ENCODE data around the gene ECHS1. TPM values are rescaled to one million over a fixed set of nuclear protein-coding genes. Genes with fewer than 3 reads are reported as not detected.

ECHS1 gene
- total RNA-seq, 2 experiments from 2014 or later = 47.0 to 48.5 TPM

DNA sequence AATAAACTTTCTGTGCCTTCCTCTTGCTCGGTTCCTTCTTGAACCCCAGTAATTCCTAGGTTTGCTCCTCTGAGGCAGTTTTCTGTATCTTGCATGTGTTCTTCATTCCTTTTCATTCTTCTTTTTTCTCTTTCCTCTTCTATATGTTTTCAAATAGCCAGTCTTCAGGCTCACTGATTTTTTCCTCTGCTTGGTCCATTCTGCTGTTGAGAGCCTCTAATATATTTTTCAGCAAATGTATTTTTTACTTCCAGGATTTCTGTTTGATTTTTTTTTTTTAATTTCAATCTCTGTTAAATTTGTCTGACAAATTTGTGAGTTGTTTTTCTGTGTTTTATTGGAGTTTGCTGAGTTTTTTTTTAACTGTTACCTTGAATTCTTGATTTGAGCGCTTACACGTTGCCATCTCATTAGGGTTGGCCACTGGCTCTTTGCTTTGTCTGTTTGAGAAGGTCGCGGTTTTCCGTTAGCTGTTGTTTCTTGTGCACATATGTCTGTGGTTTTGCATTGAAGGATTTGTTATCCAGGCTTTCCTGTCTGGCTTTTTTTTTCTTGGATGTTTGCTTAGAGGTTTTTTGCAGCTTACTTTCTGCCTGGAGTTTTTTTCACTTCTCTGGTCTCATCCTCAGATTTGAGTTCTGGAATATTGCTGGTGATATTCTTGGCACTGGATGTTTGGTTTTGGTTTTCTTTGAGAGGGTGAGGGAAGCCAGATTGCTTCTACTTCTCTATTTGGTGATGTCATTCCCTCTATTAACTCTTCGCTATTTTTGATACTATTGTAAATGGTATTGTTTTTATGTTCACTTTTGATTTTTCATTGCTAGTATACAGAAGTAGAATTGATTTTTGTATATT, 38.6 kb upstream of the ECHS1 start:
- H3K4me3 Mint-ChIP-seq = no peak overlapping the region
- H3K27ac Mint-ChIP-seq = no peak overlapping the region
- peaks cover 85% of the 10 kb centered on the region for H3K36me3 Mint-ChIP-seq (ENCODE audit: low read depth)
- peaks cover 42% of the 10 kb centered on the region for H3K9me3 Mint-ChIP-seq (ENCODE audit: insufficient read depth)
- peaks cover 4% of the 10 kb centered on the region for H3K4me1 Mint-ChIP-seq (ENCODE audit: low read depth)
- no peak for ATAC-seq
- ChIA-PET CTCF (interaction anchor here (1.0 to 2.3 kb wide), 2 partner anchors 27 to 82 kb away, joined by 3 to 13 read pairs; no protein-coding TSS in a partner anchor), POLR2A (no interaction called here)
- no peak for DNase-seq
- H3K27me3 Mint-ChIP-seq (ENCODE audit: low read depth) = no peaks in the 10 kb centered on the region

DNA sequence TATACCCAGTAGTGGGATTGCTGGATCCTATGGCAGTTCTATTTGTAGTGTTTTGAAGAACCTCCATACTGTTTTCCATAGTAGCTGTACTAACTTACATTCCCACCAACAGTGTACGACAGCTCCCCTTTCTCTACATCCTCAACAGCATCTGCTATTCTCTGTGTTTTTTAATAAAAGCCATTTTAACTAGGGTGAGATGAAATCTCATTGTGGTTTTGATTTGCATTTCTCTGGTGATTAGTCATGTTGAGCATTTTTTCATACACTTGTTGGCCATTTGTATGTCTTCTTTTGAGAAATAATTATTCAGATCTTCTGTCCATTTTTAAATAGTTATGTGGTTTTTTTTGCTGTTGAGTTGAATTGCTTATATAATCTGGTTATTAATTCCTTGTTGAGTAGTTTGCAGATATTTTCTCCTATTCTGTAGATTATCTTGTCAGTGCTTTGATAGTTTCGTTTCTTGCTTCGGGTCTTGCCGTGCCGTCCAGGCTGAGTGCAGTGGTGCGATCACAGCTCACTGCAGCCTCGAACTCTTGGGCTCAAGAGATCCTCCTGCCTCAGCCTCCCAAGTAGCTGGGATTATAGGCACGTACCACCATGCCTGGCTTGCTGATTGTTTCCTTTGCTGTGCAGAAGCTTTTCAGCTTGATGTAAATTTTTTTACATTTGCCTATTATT, 32.8 kb upstream of the ECHS1 start:
- POLR2A ChIA-PET = no interaction called here
- CTCF ChIA-PET = no interaction called here
- DNase-seq = no peak
- Mint-ChIP-seq H3K36me3 (ENCODE audit: low read depth) (peaks cover 78% of the 10 kb centered on the region), H3K27ac (no peak overlapping the region), H3K4me3 (no peak overlapping the region), H3K27me3 (ENCODE audit: low read depth) (no peaks in the 10 kb centered on the region), H3K9me3 (ENCODE audit: insufficient read depth) (peaks cover 12% of the 10 kb centered on the region), H3K4me1 (ENCODE audit: low read depth) (peaks cover 23% of the 10 kb centered on the region)
- no peak for ATAC-seq

DNA sequence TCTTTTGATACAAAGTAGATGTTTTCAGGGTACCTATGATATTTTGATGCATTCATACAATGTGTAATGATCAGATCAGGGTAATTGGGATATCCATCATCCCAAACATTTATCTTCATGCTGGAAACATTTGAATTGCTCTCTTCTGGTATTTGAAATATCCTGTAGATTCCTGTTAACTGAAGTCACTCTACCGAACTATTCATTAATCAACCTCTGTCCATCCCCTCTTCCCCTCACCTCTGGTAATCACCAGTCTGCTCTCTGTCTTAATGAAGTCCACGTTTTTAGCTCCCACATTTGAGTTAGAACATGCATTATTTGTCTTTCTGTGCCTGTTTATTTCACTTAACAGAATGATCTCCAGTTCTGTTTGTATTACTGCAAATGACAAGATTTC, 32.1 kb upstream of the ECHS1 start:
- CTCF ChIA-PET = no interaction called here
- peaks cover 28% of the 10 kb centered on the region for H3K4me1 Mint-ChIP-seq (ENCODE audit: low read depth)
- peaks cover 75% of the 10 kb centered on the region for H3K36me3 Mint-ChIP-seq (ENCODE audit: low read depth)
- no peak for DNase-seq
- H3K9me3 Mint-ChIP-seq (ENCODE audit: insufficient read depth) = peaks cover 5% of the 10 kb centered on the region
- ATAC-seq = no peak
- POLR2A ChIA-PET = no interaction called here
- no peak overlapping the region for H3K4me3 Mint-ChIP-seq
- no peak overlapping the region for H3K27ac Mint-ChIP-seq
- H3K27me3 Mint-ChIP-seq (ENCODE audit: low read depth) = no peaks in the 10 kb centered on the region

DNA sequence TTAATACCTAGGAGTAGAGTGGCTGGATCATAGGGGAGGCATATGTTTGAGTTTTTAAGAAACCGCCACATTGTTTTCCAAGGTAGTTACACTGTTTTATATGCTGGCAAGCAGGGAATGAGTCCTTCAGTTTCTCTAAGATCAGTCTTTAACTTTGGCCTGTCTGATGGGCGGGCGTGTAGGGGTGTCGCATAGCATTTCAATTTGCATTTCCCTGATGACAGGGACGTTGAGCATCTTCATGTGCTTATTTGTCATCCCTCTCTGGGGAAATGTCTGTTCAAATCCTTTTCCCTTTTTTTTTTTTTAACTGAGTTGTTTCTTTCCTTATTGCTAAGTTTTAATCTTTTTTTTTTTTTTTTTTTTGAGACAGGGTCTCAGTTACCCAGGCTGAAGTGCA, 30.6 kb upstream of the ECHS1 start:
- Mint-ChIP-seq H3K9me3 (ENCODE audit: insufficient read depth) (no peaks in the 10 kb centered on the region), H3K36me3 (ENCODE audit: low read depth) (peaks cover 68% of the 10 kb centered on the region), H3K4me1 (ENCODE audit: low read depth) (peaks cover 34% of the 10 kb centered on the region), H3K4me3 (no peak overlapping the region), H3K27me3 (ENCODE audit: low read depth) (no peaks in the 10 kb centered on the region), H3K27ac (no peak overlapping the region)
- POLR2A ChIA-PET = no interaction called here
- CTCF ChIA-PET = no interaction called here
- ATAC-seq (no peak), DNase-seq (no peak)

DNA sequence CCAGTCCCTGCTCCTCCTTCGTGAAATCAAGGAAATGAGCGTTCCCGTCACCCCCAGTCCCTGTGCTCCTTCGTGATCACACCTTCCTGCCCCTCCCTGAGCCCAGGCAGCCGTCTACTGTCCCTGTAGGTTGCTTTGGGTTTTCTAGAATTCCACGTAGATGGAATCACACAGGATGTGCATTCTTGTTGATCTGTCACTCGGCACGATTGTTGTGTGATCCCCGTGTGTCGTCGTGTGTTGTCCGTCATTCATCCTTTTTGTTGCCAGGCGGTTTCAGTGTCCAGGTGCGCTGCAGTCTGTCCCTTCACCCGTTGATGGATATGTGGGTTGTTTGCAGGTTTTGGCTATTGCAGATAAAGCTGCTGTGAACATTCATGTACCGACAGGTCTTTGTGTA, 30.2 kb upstream of the ECHS1 start:
- no peak for DNase-seq
- POLR2A ChIA-PET = no interaction called here
- CTCF ChIA-PET = no interaction called here
- peaks cover 68% of the 10 kb centered on the region for H3K36me3 Mint-ChIP-seq (ENCODE audit: low read depth)
- no peak overlapping the region for H3K27ac Mint-ChIP-seq
- ATAC-seq = no peak
- H3K9me3 Mint-ChIP-seq (ENCODE audit: insufficient read depth) = no peaks in the 10 kb centered on the region
- H3K4me3 Mint-ChIP-seq = no peak overlapping the region
- H3K27me3 Mint-ChIP-seq (ENCODE audit: low read depth) = no peaks in the 10 kb centered on the region
- H3K4me1 Mint-ChIP-seq (ENCODE audit: low read depth) = peaks cover 34% of the 10 kb centered on the region

DNA sequence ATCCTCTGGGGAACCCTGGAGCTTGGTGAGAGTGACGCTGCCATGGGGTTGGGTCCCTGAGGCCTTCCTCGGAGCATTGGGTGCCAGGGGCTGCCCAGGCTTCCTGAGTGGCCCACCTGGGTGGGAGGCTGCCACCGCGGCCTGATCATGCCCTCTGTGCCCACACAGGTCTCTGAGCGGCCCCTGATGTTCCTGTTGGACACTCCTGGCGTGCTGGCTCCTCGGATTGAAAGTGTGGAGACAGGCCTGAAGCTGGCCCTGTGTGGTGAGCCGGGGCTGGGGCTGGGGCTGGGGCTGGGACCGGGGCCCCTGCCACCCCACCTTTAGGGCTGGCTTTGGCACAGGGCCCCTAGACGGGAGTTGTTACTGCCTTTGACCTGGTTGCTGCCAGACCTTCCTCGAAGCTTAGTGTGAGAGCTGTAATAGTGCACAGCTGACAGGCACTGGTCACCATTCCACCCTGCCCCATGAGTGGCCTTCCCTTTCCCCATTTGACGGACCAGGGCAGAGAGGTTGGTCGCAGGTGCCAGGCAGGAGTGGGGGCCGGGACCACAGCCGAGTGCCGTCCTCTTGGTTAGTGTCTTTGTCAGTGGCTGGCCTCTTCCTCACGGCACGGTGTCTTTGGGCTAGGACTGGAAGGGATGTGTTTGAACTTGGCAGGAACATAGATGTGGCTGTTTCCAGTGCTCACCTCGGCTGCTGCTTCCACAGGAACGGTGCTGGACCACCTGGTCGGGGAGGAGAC, 29.0 kb upstream of the ECHS1 start:
- Mint-ChIP-seq H3K36me3 (ENCODE audit: low read depth) (peaks cover 69% of the 10 kb centered on the region), H3K4me3 (no peak overlapping the region), H3K27ac (peak overlapping the region; percentile 58), H3K27me3 (ENCODE audit: low read depth) (no peaks in the 10 kb centered on the region), H3K4me1 (ENCODE audit: low read depth) (peaks cover 35% of the 10 kb centered on the region), H3K9me3 (ENCODE audit: insufficient read depth) (no peaks in the 10 kb centered on the region)
- ATAC-seq (no peak), DNase-seq (no peak)
- ChIA-PET CTCF (interaction anchor here (1.5 kb wide), 1 partner anchor 12 kb away, joined by 8 read pairs; no protein-coding TSS in a partner anchor), POLR2A (no interaction called here)

DNA sequence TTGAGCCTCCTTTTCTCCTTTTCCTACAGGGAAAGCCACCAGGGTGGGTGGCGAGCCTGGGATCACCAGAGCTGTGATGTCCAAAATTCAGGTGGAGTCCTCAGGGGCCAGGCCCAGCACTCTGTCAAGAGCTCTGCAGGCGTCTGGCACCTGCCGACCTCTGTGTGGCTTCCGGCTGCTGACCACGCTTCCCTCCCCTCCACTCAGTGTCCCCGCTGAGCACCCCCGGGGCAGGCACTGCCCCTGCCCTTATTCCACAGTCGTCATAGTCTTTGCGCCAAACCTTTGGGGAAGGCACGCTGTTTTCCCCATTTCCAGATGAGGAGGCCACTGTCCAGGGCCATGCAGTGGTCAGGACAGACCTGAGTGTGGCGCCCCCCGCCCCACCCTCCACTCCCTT, 28.3 kb upstream of the ECHS1 start:
- DNase-seq = no peak
- Mint-ChIP-seq H3K27ac (peak overlapping the region; percentile 80), H3K27me3 (ENCODE audit: low read depth) (no peaks in the 10 kb centered on the region), H3K4me3 (no peak overlapping the region), H3K36me3 (ENCODE audit: low read depth) (peaks cover 69% of the 10 kb centered on the region), H3K4me1 (ENCODE audit: low read depth) (peaks cover 37% of the 10 kb centered on the region), H3K9me3 (ENCODE audit: insufficient read depth) (no peaks in the 10 kb centered on the region)
- POLR2A ChIA-PET = interaction anchor here (0.6 to 1.1 kb wide), 2 partner anchors 11 to 162 kb away, joined by 3 read pairs; no protein-coding TSS in a partner anchor
- no peak for ATAC-seq
- CTCF ChIA-PET = interaction anchor here (1.0 to 1.5 kb wide), 2 partner anchors 11 to 72 kb away, joined by 7 to 8 read pairs; no protein-coding TSS in a partner anchor

DNA sequence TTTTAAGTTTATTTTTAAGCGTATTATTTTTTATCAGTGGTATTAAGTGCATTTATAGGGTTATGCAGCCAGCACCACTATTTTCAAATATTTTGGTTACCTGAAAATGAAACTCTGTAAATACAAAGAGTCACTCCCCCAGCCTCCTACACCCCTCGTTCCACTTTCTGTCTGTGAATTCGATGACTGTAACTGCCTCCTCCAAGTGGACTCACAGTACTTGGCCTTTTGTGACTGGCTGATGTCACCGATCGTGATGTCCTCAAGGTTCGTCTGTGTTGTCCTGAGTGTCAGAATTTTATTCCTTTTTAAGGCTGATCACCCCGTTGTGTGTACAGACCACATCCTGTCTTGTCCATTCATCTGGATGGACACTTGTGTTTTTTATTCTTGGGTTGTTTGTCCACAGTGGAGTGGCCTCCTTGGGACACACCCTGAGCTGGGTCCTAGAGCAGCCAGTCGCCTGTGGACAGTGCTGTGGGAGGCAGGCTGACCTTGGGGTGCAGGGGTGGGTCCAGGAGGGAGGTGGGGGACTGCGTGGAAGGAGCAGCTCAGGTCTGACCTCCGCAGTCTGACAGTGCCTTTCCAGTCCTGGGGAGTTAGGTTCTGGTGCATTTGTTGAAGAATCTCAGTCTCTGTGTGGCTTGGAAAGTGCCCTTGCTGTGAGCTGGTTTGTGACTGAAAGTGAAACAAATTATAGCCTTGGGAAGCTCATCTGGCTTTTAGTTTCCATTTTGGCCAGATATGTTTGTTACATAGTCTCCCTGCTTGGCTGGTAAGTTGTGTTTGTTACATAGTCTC, 27.7 kb upstream of the ECHS1 start:
- Mint-ChIP-seq H3K27ac (peak overlapping the region; percentile 80), H3K9me3 (ENCODE audit: insufficient read depth) (no peaks in the 10 kb centered on the region), H3K4me3 (no peak overlapping the region), H3K4me1 (ENCODE audit: low read depth) (peaks cover 33% of the 10 kb centered on the region), H3K36me3 (ENCODE audit: low read depth) (peaks cover 66% of the 10 kb centered on the region), H3K27me3 (ENCODE audit: low read depth) (no peaks in the 10 kb centered on the region)
- no peak for DNase-seq
- CTCF ChIA-PET = interaction anchor here (1.0 to 1.5 kb wide), 2 partner anchors 10 to 71 kb away, joined by 7 to 8 read pairs; no protein-coding TSS in a partner anchor
- ATAC-seq = peak; percentile 85
- POLR2A ChIA-PET = interaction anchor here (0.6 to 1.1 kb wide), 2 partner anchors 11 to 162 kb away, joined by 3 read pairs; no protein-coding TSS in a partner anchor

DNA sequence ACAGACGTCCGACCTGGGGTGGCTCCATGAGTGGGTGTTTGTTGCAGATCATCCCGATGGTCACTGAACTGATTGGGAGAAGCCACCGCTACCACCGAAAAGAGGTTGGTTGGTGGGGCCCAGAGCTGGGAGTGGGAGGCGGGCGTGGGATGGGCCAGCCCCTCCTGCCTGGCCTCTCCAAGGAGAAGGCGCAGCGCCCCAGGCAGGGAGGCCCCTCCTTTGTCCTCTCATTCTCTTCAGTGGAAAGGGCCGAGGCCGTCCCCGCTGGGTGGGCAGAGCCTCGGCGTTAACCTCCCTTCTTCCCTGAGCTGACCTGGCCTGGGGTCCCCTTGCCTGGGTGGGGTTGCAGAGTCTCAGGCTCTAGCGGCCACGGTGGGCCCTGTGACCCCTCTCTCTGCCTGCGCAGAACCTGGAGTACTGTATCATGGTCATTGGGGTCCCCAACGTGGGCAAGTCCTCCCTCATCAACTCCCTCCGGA, 26.0 kb upstream of the ECHS1 start:
- H3K27ac Mint-ChIP-seq = no peak overlapping the region
- H3K4me3 Mint-ChIP-seq = no peak overlapping the region
- H3K27me3 Mint-ChIP-seq (ENCODE audit: low read depth) = no peaks in the 10 kb centered on the region
- no peak for DNase-seq
- ChIA-PET CTCF (no interaction called here), POLR2A (no interaction called here)
- H3K36me3 Mint-ChIP-seq (ENCODE audit: low read depth) = peaks cover 61% of the 10 kb centered on the region
- peaks cover 40% of the 10 kb centered on the region for H3K4me1 Mint-ChIP-seq (ENCODE audit: low read depth)
- no peaks in the 10 kb centered on the region for H3K9me3 Mint-ChIP-seq (ENCODE audit: insufficient read depth)
- ATAC-seq = no peak

DNA sequence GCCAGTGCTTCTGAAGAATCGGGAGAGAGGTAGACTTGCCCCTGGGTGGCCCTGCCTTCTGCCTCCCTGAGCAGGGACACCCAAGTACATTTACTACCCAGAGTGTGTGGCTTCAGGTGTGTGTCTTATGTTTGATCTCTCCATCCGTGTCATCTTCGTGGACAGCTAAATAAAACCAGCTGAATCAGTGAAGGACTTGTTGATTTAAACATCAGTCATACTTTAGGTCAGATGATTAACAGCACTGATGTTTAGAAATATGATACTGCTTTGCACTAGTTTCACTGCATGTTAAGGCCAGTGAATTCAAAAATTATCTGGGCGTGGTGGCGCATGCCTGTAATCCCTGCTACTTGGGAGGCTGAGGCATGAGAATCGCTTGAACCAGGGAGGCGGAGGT, 24.8 kb upstream of the ECHS1 start:
- no peaks in the 10 kb centered on the region for H3K27me3 Mint-ChIP-seq (ENCODE audit: low read depth)
- ATAC-seq = no peak
- POLR2A ChIA-PET = no interaction called here
- peak overlapping the region; percentile 45 for H3K27ac Mint-ChIP-seq
- H3K9me3 Mint-ChIP-seq (ENCODE audit: insufficient read depth) = no peaks in the 10 kb centered on the region
- peaks cover 54% of the 10 kb centered on the region for H3K36me3 Mint-ChIP-seq (ENCODE audit: low read depth)
- peaks cover 39% of the 10 kb centered on the region for H3K4me1 Mint-ChIP-seq (ENCODE audit: low read depth)
- CTCF ChIA-PET = no interaction called here
- DNase-seq = no peak
- H3K4me3 Mint-ChIP-seq = no peak overlapping the region

DNA sequence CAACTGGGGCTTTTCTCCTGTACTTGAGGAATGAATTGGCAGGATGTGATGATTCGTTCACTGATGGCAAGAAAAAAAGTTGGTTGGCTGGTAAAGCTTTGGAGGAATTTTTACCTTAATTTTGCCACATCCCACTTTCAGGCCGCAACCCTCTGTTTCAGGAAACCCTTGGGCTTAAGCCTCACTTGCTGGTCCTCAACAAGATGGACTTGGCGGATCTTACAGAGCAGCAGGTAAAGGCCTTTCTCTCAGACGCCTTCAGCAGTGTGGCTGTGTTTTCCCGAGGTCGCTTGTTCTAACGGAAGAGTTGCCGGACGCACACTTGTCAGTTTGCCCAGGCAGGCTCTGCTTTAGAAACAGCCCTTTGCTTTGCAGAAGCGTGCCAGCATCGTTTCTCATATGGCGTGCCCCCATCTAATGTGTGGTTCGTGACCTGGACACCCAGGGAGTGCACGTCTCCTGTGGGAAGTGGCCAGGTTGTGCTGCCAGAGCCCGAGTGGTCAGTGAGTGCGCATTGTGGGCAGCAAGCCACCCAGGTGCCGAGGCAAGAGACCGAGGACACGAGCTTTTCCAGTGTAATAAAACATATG, 23.0 kb upstream of the ECHS1 start:
- H3K4me3 Mint-ChIP-seq = peak overlapping the region; percentile 91
- POLR2A ChIA-PET = no interaction called here
- DNase-seq = no peak
- ATAC-seq = no peak
- H3K27ac Mint-ChIP-seq = peak overlapping the region; percentile 90
- H3K27me3 Mint-ChIP-seq (ENCODE audit: low read depth) = no peaks in the 10 kb centered on the region
- H3K4me1 Mint-ChIP-seq (ENCODE audit: low read depth) = peaks cover 46% of the 10 kb centered on the region
- H3K9me3 Mint-ChIP-seq (ENCODE audit: insufficient read depth) = no peaks in the 10 kb centered on the region
- CTCF ChIA-PET = interaction anchor here (1.3 kb wide), 1 partner anchor 67 kb away, joined by 3 read pairs; no protein-coding TSS in a partner anchor
- peaks cover 43% of the 10 kb centered on the region for H3K36me3 Mint-ChIP-seq (ENCODE audit: low read depth)

Data from activated CD8-positive, alpha-beta T cell treated with anti-CD3 and anti-CD28 coated beads, Interleukin-2, amount 10 ng/mL, durations not matched to agents 7 days and 5 days (primary cell).